Esophagus muscularis mucosa (tissue), 3 donors: ENCODE measurements around the gene TNN.

Source experiments
- POLR2AphosphoS5 ChIP-seq, 2 donors: sonication (generic); formaldehyde crosslinking; IDR thresholded peaks; one replicate each; pipeline ENCODE4 v1.6.1; 2017; ENCODE audit warnings: antibody characterized with exemption in 2 of 2
- TF ChIP-seq, protein P1 (sequence below), 3 experiments: fragments of 200-600 bp in 2 of 3; fragments of 450-650 bp in 1 of 3; sonication (generic) in 2 of 3; IDR thresholded peaks; one replicate each; pipeline ENCODE4 v1.5.1; 2017 to 2019; ENCODE audit warnings: antibody characterized with exemption in 3 of 3, mild to moderate bottlenecking in 2 of 3, moderate library complexity in 1 of 3

- TF ChIP-seq, protein P1, sequence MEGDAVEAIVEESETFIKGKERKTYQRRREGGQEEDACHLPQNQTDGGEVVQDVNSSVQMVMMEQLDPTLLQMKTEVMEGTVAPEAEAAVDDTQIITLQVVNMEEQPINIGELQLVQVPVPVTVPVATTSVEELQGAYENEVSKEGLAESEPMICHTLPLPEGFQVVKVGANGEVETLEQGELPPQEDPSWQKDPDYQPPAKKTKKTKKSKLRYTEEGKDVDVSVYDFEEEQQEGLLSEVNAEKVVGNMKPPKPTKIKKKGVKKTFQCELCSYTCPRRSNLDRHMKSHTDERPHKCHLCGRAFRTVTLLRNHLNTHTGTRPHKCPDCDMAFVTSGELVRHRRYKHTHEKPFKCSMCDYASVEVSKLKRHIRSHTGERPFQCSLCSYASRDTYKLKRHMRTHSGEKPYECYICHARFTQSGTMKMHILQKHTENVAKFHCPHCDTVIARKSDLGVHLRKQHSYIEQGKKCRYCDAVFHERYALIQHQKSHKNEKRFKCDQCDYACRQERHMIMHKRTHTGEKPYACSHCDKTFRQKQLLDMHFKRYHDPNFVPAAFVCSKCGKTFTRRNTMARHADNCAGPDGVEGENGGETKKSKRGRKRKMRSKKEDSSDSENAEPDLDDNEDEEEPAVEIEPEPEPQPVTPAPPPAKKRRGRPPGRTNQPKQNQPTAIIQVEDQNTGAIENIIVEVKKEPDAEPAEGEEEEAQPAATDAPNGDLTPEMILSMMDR (IDR thresholded peaks at IDR 0.05) = no peak
- no peak for TF ChIP-seq POLR2AphosphoS5 (IDR thresholded peaks at IDR 0.05)
Observed at GRCh38 chr1:175163702-175164101, 96.1 kb downstream of the TNN start.
